ENCODE results near the gene CSH2.
A peak's percentile ranks its signal among the peaks of the same experiment; 100 is the strongest.
"Not testable (repeated sequence)": the region's sequence is repeated elsewhere in the genome, so short reads cannot be mapped to it uniquely, and the experiment has no call there.

Gene CSH2

GRCh38 chr17:63911041-63911635 lies 37.7 kb upstream of the CSH2 start, which contains the start of gene CSHL1:
Gene CSHL1, minus strand, starts transcription at chr17:63911258. Its CDS starts 62 bp downstream, at chr17:63911196.
- no peak for TF ChIP-seq POLR2AphosphoS5 (IDR thresholded peaks at IDR 0.05; ENCODE audit: low read depth)
- TF ChIP-seq, protein P1, sequence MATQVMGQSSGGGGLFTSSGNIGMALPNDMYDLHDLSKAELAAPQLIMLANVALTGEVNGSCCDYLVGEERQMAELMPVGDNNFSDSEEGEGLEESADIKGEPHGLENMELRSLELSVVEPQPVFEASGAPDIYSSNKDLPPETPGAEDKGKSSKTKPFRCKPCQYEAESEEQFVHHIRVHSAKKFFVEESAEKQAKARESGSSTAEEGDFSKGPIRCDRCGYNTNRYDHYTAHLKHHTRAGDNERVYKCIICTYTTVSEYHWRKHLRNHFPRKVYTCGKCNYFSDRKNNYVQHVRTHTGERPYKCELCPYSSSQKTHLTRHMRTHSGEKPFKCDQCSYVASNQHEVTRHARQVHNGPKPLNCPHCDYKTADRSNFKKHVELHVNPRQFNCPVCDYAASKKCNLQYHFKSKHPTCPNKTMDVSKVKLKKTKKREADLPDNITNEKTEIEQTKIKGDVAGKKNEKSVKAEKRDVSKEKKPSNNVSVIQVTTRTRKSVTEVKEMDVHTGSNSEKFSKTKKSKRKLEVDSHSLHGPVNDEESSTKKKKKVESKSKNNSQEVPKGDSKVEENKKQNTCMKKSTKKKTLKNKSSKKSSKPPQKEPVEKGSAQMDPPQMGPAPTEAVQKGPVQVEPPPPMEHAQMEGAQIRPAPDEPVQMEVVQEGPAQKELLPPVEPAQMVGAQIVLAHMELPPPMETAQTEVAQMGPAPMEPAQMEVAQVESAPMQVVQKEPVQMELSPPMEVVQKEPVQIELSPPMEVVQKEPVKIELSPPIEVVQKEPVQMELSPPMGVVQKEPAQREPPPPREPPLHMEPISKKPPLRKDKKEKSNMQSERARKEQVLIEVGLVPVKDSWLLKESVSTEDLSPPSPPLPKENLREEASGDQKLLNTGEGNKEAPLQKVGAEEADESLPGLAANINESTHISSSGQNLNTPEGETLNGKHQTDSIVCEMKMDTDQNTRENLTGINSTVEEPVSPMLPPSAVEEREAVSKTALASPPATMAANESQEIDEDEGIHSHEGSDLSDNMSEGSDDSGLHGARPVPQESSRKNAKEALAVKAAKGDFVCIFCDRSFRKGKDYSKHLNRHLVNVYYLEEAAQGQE (IDR thresholded peaks at IDR 0.05; ENCODE audit: insufficient replicate concordance, low read depth) = no peak
- TF ChIP-seq, protein P2, sequence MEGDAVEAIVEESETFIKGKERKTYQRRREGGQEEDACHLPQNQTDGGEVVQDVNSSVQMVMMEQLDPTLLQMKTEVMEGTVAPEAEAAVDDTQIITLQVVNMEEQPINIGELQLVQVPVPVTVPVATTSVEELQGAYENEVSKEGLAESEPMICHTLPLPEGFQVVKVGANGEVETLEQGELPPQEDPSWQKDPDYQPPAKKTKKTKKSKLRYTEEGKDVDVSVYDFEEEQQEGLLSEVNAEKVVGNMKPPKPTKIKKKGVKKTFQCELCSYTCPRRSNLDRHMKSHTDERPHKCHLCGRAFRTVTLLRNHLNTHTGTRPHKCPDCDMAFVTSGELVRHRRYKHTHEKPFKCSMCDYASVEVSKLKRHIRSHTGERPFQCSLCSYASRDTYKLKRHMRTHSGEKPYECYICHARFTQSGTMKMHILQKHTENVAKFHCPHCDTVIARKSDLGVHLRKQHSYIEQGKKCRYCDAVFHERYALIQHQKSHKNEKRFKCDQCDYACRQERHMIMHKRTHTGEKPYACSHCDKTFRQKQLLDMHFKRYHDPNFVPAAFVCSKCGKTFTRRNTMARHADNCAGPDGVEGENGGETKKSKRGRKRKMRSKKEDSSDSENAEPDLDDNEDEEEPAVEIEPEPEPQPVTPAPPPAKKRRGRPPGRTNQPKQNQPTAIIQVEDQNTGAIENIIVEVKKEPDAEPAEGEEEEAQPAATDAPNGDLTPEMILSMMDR (IDR thresholded peaks at IDR 0.05; ENCODE audit: insufficient read depth, low read length) = no peak
- H3K4me3 ChIP-seq (replicated peaks; ENCODE audit: insufficient read depth, low read length) = no peak within 1 kb of the TSS
- H3K27ac ChIP-seq (replicated peaks) = no peak within 1 kb of the TSS
- no peaks in the 10 kb centered on the region for H3K27me3 ChIP-seq (ENCODE audit: insufficient read depth, poor library complexity, severe bottlenecking)
- no peak for DNase-seq (ENCODE audit: low read depth in 1 of 2, low spot score in 1 of 2)

GRCh38 chr17:63910096-63910495 lies 36.6 kb upstream of the CSH2 start:
- TF ChIP-seq, protein P1 (IDR thresholded peaks at IDR 0.05; ENCODE audit: insufficient replicate concordance, low read depth) = no peak
- TF ChIP-seq POLR2AphosphoS5 (IDR thresholded peaks at IDR 0.05; ENCODE audit: low read depth) (no peak), GABPA (IDR thresholded peaks at IDR 0.05; ENCODE audit: low read depth) (no peak), SPI1 (IDR thresholded peaks at IDR 0.05; ENCODE audit: borderline replicate concordance, low read depth) (no peak)
- TF ChIP-seq, protein P2 (IDR thresholded peaks at IDR 0.05; ENCODE audit: insufficient read depth, low read length) = no peak
- H3K27me3 ChIP-seq (ENCODE audit: insufficient read depth, poor library complexity, severe bottlenecking) = no peaks in the 10 kb centered on the region
- no peak overlapping the region for H3K4me3 ChIP-seq (replicated peaks; ENCODE audit: insufficient read depth, low read length)
- no peak for DNase-seq (ENCODE audit: low read depth in 1 of 2, low spot score in 1 of 2)
- H3K27ac ChIP-seq (replicated peaks) = no peak overlapping the region

DNA sequence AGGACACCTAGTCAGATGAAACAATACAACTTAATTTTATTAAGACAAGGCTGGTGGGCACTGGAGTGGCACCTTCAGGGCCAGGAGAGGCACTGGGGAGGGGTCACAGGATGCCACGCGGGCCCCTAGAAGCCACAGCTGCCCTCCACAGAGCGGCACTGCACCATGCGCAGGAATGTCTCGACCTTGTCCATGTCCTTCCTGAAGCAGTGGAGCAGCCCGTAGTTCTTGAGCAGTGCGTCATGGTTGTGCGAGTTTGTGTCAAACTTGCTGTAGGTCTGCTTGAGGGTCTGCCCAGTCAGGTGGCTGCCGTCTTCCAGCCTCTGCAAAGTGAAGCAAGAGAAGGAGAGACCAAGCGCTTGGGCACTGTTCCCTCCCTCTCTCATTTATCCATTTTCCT lies 36.1 kb upstream of the CSH2 start:
- H3K4me3 ChIP-seq (replicated peaks; ENCODE audit: insufficient read depth, low read length); H3K27ac ChIP-seq (replicated peaks); H3K27me3 ChIP-seq (ENCODE audit: insufficient read depth, poor library complexity, severe bottlenecking); DNase-seq (ENCODE audit: low read depth in 1 of 2, low spot score in 1 of 2): not testable (repeated sequence)

DNA sequence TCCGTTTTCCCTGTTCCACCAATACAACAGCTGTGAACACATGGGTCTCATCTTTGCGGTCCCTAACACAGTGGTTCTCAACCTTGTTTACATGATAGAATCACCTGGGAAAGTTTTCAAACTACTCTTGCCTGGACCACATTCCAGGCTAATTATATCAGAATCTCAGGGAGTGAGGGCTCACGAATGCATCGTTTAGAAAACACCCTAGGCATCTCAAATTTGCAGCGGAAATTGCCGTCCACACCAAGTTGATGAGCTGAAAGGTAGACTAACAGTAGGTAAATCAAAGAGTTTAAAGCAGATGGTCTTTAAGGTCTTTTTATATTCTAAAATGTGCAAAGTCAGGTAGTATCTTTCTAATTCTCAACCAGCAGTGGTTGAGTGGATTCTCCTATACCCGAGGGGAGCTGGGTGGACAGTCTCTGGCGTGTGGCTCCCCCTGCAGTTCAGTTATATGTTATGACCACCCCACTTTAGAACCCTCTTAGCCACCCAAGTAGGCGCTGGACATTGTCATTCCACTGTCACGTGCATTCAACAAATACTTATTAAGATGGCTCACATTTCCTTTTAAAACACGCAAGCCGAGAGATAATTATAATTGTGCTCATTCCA lies 33.8 kb upstream of the CSH2 start:
- not testable (repeated sequence) for H3K27ac ChIP-seq (replicated peaks); H3K4me3 ChIP-seq (replicated peaks; ENCODE audit: insufficient read depth, low read length); H3K27me3 ChIP-seq (ENCODE audit: insufficient read depth, poor library complexity, severe bottlenecking); DNase-seq (ENCODE audit: low read depth in 1 of 2, low spot score in 1 of 2)

DNA sequence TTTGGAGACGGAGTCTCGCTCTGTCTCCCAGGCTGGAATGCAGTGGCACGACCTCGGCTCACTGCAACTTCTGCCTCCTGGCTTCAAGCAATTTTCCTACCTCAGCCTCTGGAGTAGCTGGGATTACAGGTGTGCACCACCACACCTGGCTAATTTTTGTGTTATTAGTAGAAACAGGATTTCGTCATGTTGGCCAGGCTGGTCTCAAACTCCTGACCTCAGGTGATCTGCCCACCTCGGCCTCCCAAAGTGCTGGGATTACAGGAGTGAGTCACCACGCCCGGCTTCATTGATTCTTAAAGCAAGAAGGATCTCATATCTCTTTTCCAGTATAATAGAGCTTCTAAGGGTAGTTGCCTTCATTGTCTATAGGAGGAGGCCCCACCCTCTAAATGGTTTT lies 31.3 kb upstream of the CSH2 start:
- not testable (repeated sequence) for H3K27me3 ChIP-seq (ENCODE audit: insufficient read depth, poor library complexity, severe bottlenecking); DNase-seq (ENCODE audit: low read depth in 1 of 2, low spot score in 1 of 2); H3K27ac ChIP-seq (replicated peaks)

GRCh38 chr17:63903787-63904201 lies 30.3 kb upstream of the CSH2 start:
- not testable (repeated sequence) for H3K27ac ChIP-seq (replicated peaks); H3K27me3 ChIP-seq (ENCODE audit: insufficient read depth, poor library complexity, severe bottlenecking); H3K4me3 ChIP-seq (replicated peaks; ENCODE audit: insufficient read depth, low read length)
- peak in 1 of 2 experiments; percentile 24 for DNase-seq (ENCODE audit: low read depth in 1 of 2, low spot score in 1 of 2)

More for the DNA sequence above, 31.3 kb upstream of the CSH2 start:
- not testable (repeated sequence) for H3K4me3 ChIP-seq (replicated peaks; ENCODE audit: insufficient read depth, low read length)

GRCh38 chr17:63901971-63902370 lies 28.5 kb upstream of the CSH2 start:
- not testable (repeated sequence) for H3K4me3 ChIP-seq (replicated peaks; ENCODE audit: insufficient read depth, low read length); H3K27me3 ChIP-seq (ENCODE audit: insufficient read depth, poor library complexity, severe bottlenecking); H3K27ac ChIP-seq (replicated peaks); DNase-seq (ENCODE audit: low read depth in 1 of 2, low spot score in 1 of 2)

GRCh38 chr17:63898899-63899798 lies 25.7 kb upstream of the CSH2 start:
- H3K4me3 ChIP-seq (replicated peaks; ENCODE audit: insufficient read depth, low read length); H3K27me3 ChIP-seq (ENCODE audit: insufficient read depth, poor library complexity, severe bottlenecking); H3K27ac ChIP-seq (replicated peaks); DNase-seq (ENCODE audit: low read depth in 1 of 2, low spot score in 1 of 2): not testable (repeated sequence)

Data from HL-60 (cell line).